Neuron (in vitro differentiated cells): ENCODE data around the gene CRYBA4.

Experiments used
- H2AFZ ChIP-seq: one replicate; pipeline ENCODE4 v1.6.1; 2013; ENCODE audit warnings: low read depth, mild to moderate bottlenecking, inconsistent platforms, low read length, moderate library complexity
- H3K27me3 ChIP-seq: one replicate; pipeline ENCODE4 v1.6.1; 2013; ENCODE audit warnings: low read length; ENCODE audit not compliant: insufficient read depth
- H3K36me3 ChIP-seq: one replicate; pipeline ENCODE4 v1.6.1; 2013; ENCODE audit warnings: low read length; ENCODE audit not compliant: insufficient read depth
- H3K4me1 ChIP-seq: one replicate; pipeline ENCODE4 v1.6.1; 2013; ENCODE audit warnings: low read length; ENCODE audit not compliant: insufficient read depth
- H3K4me3 ChIP-seq: 2 replicates; pipeline ENCODE4 v1.5.1; 2013; ENCODE audit warnings: mild to moderate bottlenecking, low read length, moderate library complexity
- H3K9me3 ChIP-seq: one replicate; pipeline ENCODE4 v1.6.1; 2013; ENCODE audit warnings: low read length

Gene CRYBA4

GRCh38 chr22:26665813-26666231 is 44.1 kb downstream of the CRYBA4 start:
- peaks cover 62% of the 10 kb centered on the region for H3K36me3 ChIP-seq
- H3K27me3 ChIP-seq = no peaks in the 10 kb centered on the region
- no peak overlapping the region for H3K4me3 ChIP-seq
- H3K4me1 ChIP-seq = peaks cover 19% of the 10 kb centered on the region
- no peaks in the 10 kb centered on the region for H3K9me3 ChIP-seq
- no peak overlapping the region for H2AFZ ChIP-seq

GRCh38 chr22:26667140-26667539 is 45.4 kb downstream of the CRYBA4 start:
- Histone ChIP-seq H3K4me1 (peaks cover 21% of the 10 kb centered on the region), H3K4me3 (no peak overlapping the region), H2AFZ (no peak overlapping the region), H3K36me3 (peaks cover 60% of the 10 kb centered on the region), H3K27me3 (no peaks in the 10 kb centered on the region), H3K9me3 (no peaks in the 10 kb centered on the region)

GRCh38 chr22:26669060-26669481 is 47.3 kb downstream of the CRYBA4 start:
- H2AFZ ChIP-seq = no peak overlapping the region
- H3K27me3 ChIP-seq = no peaks in the 10 kb centered on the region
- H3K4me1 ChIP-seq = peaks cover 30% of the 10 kb centered on the region
- no peak overlapping the region for H3K4me3 ChIP-seq
- H3K36me3 ChIP-seq = peaks cover 45% of the 10 kb centered on the region
- H3K9me3 ChIP-seq = no peaks in the 10 kb centered on the region

- Histone ChIP-seq H3K4me1 (peaks cover 32% of the 10 kb centered on the region), H3K27me3 (no peaks in the 10 kb centered on the region), H3K4me3 (no peak overlapping the region), H3K9me3 (no peaks in the 10 kb centered on the region), H2AFZ (no peak overlapping the region), H3K36me3 (peaks cover 42% of the 10 kb centered on the region)
Observed at GRCh38 chr22:26670459-26670858, 48.7 kb downstream of the CRYBA4 start.

- Histone ChIP-seq H2AFZ (no peak overlapping the region), H3K36me3 (peaks cover 33% of the 10 kb centered on the region), H3K27me3 (no peaks in the 10 kb centered on the region), H3K4me3 (peak overlapping the region; percentile 59), H3K9me3 (no peaks in the 10 kb centered on the region), H3K4me1 (peaks cover 32% of the 10 kb centered on the region)
Observed at GRCh38 chr22:26671317-26672059, 49.7 kb downstream of the CRYBA4 start.

- H2AFZ ChIP-seq = peak overlapping the region; percentile 6
- H3K9me3 ChIP-seq = no peaks in the 10 kb centered on the region
- H3K27me3 ChIP-seq = no peaks in the 10 kb centered on the region
- peaks cover 27% of the 10 kb centered on the region for H3K36me3 ChIP-seq
- H3K4me3 ChIP-seq = peak overlapping the region; percentile 59
- H3K4me1 ChIP-seq = peaks cover 32% of the 10 kb centered on the region
Observed at GRCh38 chr22:26672060-26672471, 50.3 kb downstream of the CRYBA4 start.

- Histone ChIP-seq H3K27me3 (no peaks in the 10 kb centered on the region), H2AFZ (peak overlapping the region; percentile 6), H3K9me3 (no peaks in the 10 kb centered on the region), H3K4me1 (peaks cover 32% of the 10 kb centered on the region), H3K36me3 (peaks cover 19% of the 10 kb centered on the region), H3K4me3 (peak overlapping the region; percentile 59)
Observed at GRCh38 chr22:26672590-26673468, 51.1 kb downstream of the CRYBA4 start.

GRCh38 chr22:26673486-26673885 is 51.7 kb downstream of the CRYBA4 start:
- peaks cover 32% of the 10 kb centered on the region for H3K4me1 ChIP-seq
- H3K36me3 ChIP-seq = peaks cover 13% of the 10 kb centered on the region
- H3K9me3 ChIP-seq = no peaks in the 10 kb centered on the region
- no peaks in the 10 kb centered on the region for H3K27me3 ChIP-seq
- H2AFZ ChIP-seq = no peak overlapping the region
- peak overlapping the region; percentile 59 for H3K4me3 ChIP-seq

GRCh38 chr22:26674211-26675190 is 52.7 kb downstream of the CRYBA4 start:
- peaks cover 34% of the 10 kb centered on the region for H3K4me1 ChIP-seq
- H3K27me3 ChIP-seq = no peaks in the 10 kb centered on the region
- H2AFZ ChIP-seq = no peak overlapping the region
- H3K9me3 ChIP-seq = no peaks in the 10 kb centered on the region
- no peak overlapping the region for H3K4me3 ChIP-seq
- H3K36me3 ChIP-seq = peaks cover 3% of the 10 kb centered on the region

GRCh38 chr22:26675687-26676268 is 54.0 kb downstream of the CRYBA4 start:
- no peak overlapping the region for H3K4me3 ChIP-seq
- H3K36me3 ChIP-seq = no peaks in the 10 kb centered on the region
- no peaks in the 10 kb centered on the region for H3K27me3 ChIP-seq
- no peaks in the 10 kb centered on the region for H3K9me3 ChIP-seq
- H2AFZ ChIP-seq = no peak overlapping the region
- H3K4me1 ChIP-seq = peaks cover 32% of the 10 kb centered on the region

- peaks cover 2% of the 10 kb centered on the region for H3K9me3 ChIP-seq
- peaks cover 28% of the 10 kb centered on the region for H3K4me1 ChIP-seq
- no peak overlapping the region for H2AFZ ChIP-seq
- no peak overlapping the region for H3K4me3 ChIP-seq
- no peaks in the 10 kb centered on the region for H3K36me3 ChIP-seq
- H3K27me3 ChIP-seq = no peaks in the 10 kb centered on the region
Observed at GRCh38 chr22:26677217-26677616, 55.5 kb downstream of the CRYBA4 start.

- Histone ChIP-seq H2AFZ (no peak overlapping the region), H3K27me3 (no peaks in the 10 kb centered on the region), H3K4me1 (peaks cover 15% of the 10 kb centered on the region), H3K36me3 (no peaks in the 10 kb centered on the region), H3K4me3 (no peak overlapping the region), H3K9me3 (peaks cover 2% of the 10 kb centered on the region)
Observed at GRCh38 chr22:26679003-26679629, 57.4 kb downstream of the CRYBA4 start.
